Left ventricle myocardium superior (tissue), 1 donor: Measurements from ENCODE around the gene TRIM65. TPM values are rescaled to one million over a fixed set of nuclear protein-coding genes. Genes with fewer than 3 reads are reported as not detected.
"Not testable (repeated sequence)": the region's sequence is repeated elsewhere in the genome, so short reads cannot be mapped to it uniquely, and the experiment has no call there.

ENCODE experiments used
- ATAC-seq: fragments of 200-7000 bp; cut with Tn5 transposase; one replicate; pipeline ENCODE4 v1.9.1; 2020; ENCODE audit warnings: mild to moderate bottlenecking, moderate library complexity
- DNase-seq: peaks from one replicate; pipeline ENCODE4 v3.0.0-alpha.2; 2020
- intact Hi-C: fragments of 100-400 bp; cut with micrococcal nuclease; formaldehyde crosslinking; loops from one replicate; pipeline ENCODE4 v1.11.0; 2022
- total RNA-seq: library from RNA; stranded (reverse); fragmentation: NEBNext Ultra II Directional; extraction: Animal tissue kit (Norgen Biotek cat#: 25700); gene quantifications from one replicate; pipeline ENCODE4 v1.2.1, GENCODE V29; 2021
- donor health status: DM: no; HTN: yes; CAD: no; lungs with severe emphysema.

Gene TRIM65
- total RNA-seq, 1 donor from 2014 or later, result 11.4 TPM

DNA sequence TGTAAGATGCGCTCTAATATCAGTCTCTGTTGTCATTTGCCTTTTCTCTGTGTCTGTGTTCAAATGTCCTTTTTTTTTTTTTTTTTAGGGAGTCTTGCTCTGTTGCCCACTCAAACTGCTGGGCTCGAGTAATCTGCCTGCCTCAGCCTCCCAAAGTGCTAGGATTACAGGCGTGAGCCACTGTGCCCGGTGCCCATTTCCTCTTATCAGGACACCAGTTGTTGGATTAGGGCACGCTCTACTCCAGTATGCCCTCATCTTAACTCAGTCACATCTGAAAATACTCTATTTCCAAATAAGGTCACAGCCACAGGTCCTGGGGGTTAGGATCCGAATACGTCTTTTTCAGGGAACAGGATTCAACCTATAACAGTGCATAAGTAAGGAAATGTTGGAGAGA lies 16.5 kb downstream of the TRIM65 start:
- intact Hi-C loops, result no loop called here
- no peak for DNase-seq
- ATAC-seq, result no peak

DNA sequence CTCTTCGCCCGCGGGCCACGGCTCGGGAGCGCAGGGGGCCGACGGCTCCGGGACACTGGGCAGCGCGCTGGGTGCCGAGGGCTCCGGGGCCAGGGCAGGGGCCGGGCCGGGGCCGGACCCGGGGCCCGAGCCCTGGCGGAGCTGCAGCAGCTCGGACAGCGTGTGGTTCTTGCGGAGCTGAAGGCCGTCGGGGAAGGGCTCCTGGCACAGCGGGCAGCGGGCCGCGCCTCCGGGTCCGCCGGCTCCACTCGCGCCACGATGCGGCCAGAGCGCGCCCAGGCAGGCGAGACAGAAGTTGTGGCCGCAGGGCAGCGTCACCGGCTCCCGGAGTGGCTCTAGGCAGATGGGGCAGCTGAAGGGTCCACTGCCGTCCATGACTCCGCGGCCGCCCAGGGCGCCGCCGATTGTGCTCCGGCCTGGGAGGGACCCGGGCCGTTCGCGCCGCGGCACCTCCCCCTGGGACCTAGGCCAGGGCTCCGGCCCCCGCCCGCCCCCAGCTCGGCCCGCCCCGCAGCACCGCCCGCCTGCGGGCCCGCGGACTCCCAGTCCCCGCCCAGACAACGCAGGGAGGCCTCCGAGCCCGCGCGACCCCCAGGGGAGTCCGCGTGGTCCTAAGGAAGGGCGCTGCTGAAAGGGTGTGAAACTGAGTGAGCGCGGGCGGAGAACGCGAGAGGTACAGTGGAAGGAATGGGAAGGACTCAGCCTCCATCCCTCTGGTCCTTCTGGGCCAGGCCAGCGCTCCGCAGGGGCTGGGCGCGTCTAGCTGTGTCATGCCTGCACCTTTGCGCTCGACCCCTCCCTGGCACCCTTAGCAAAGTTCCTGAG lies 18.4 kb downstream of the TRIM65 start, which contains the start of gene TRIM47:
TSS of gene TRIM47 (minus strand) at position 408 of the 825 bp plus-strand sequence. CDS start at position 375, 33 bp downstream.
- peak; percentile 62 for ATAC-seq
- peak; percentile 89 for DNase-seq
- intact Hi-C loops, result no loop called here

DNA sequence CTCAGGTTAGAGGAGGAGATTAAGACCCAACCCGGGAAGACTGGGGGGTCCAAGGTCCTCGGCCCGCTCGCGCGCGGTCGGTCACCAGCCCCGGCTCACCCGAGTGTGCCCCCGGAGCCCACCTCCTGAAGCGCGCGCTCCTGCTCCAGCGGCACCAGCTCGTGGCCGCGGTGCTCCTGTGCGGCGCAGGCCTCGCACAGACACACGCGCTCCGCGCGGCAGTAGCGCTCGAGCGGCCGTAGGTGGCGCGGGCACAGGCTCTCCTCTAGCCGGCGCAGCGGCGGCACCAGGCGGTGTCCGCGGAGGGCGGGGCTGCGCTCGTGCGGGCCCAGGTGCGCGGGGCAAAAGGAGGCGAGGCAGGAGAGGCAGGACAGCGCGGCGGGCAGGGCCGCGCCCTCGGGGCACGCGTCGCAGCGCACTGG lies 19.0 kb downstream of the TRIM65 start:
- DNase-seq, result peak; percentile 87
- peak; percentile 66 for ATAC-seq
- intact Hi-C loops, result no loop called here

DNA sequence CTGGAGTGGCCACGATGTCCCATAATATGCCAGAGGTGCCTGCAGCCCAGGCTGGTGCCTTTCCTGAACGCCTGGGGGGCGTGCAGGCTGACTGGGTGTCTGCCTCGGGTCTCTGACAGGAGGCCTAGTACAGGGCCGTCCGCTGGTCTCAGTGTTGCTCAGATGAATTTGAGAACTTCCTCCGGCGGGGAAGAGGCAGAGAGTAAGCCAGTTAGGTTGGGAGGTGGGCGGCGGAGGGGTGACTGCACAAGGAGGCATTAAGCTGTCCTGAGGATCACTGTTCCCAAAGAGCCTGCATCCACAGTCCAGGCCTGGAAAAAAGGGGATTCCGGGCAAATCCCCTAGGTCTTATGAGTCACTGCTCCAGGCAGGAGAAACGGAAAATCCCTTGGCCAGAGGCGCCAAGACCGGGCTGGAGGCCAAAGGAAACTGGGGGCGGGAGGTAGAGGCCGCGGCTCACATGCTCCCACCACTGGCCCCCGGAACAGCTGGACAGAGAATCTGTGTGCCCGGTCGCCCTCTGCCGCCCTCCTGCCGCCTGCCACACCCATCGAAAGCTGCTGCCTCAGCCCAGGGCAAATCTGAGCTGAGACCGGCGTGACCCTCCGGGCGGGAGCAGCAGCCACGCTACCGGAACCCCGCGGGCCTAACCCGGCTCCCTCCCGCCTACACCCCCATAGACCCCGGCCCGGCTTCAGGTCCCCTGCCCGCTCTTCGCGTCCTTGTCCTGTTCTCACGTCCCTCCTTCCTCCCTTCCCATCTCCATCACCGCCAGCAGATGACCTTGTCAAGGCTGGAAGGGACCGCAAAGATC lies 19.6 kb downstream of the TRIM65 start:
- ATAC-seq, result peak; percentile 70
- peak; percentile 94 for DNase-seq
- intact Hi-C loops, result no loop called here

DNA sequence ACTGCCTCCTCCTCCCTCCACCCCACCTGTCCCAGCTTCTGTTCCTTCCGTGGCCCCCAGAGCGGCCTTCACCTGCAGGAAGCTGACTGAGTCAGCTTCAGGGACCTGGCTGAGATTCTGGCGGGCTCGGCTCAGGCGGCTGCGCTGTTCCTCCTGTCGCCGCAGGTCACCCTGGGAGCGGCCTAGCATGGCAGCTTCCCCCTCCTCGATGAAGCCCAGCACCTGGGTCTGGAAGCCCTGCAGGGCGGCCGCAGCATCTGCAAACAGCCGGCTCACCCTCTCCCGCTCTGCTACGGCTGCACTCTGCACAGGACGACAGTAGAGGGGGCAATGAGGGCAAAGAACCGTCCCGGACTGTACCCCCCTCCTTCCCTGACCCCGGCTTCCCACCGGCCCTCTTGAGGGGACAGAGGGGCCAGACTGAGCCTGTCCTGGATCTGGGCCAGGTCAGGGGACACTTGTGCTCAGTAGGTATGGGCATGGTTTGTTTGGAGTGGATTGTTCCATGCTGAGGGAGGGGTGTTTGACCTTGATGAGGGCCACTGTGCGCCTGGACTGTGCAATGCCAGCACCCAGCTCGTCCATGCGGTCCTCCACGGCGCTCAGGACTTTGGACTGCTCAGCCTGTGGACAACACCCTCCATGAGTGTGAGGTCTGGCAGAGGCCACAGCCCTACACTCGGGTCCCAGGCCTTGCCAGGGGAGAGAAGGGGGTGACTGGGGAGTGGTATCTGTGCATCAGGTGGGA lies 20.4 kb downstream of the TRIM65 start:
- ATAC-seq (peak; percentile 0), DNase-seq (peak; percentile 52)
- intact Hi-C loops, result no loop called here

DNA sequence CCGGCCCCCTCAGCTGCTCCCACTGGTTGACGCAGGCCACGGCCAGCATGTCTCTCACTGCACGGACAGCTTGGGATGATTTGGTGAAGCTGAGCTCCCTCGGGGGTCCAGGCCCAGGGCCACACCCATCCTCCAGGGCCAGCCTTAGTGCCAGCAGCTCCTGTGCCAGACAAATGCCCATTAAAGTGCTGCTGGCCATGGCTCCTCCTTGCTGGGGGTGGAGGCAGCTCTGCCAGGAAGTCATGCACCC lies 20.9 kb downstream of the TRIM65 start:
- peak; percentile 1 for ATAC-seq
- peak; percentile 58 for DNase-seq
- intact Hi-C loops, result no loop called here

DNA sequence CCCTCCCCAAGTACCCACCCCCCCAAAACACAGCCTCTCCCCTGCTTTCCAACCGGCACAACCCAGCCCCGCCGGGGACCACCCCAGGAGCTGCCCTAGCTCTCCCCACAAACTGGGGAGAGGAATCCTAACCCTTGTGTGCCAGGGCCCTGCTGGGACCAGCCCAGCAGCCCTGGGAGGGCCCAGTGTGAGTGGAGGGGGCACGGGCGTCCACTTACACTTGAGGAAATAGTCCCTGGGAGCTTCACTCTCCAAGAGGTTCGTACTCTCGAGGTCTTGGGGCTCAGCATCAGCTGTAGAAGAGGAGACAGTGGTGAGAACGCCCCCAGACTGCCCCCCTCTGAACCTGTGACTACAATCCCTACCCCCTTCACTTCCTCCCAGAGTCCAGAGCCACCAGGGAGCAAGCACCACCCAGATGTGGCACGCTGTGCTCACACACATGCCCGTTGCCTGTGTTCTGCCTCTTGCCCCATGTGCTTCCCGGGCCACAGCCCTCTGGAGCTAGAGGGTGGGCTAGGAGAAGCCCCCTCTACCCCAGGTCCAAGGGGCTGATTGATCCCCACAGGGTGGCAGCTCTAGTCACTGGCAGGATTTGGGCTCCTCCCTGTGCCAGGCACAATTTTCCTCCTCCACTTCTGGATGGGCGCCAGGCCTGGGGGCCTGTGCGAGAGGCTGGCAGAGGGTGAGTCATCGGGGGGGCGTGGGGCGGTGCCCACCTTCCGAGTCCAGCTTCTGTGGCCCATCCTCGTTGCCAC lies 21.4 kb downstream of the TRIM65 start:
- intact Hi-C loops, result no loop called here
- ATAC-seq (no peak), DNase-seq (no peak)

DNA sequence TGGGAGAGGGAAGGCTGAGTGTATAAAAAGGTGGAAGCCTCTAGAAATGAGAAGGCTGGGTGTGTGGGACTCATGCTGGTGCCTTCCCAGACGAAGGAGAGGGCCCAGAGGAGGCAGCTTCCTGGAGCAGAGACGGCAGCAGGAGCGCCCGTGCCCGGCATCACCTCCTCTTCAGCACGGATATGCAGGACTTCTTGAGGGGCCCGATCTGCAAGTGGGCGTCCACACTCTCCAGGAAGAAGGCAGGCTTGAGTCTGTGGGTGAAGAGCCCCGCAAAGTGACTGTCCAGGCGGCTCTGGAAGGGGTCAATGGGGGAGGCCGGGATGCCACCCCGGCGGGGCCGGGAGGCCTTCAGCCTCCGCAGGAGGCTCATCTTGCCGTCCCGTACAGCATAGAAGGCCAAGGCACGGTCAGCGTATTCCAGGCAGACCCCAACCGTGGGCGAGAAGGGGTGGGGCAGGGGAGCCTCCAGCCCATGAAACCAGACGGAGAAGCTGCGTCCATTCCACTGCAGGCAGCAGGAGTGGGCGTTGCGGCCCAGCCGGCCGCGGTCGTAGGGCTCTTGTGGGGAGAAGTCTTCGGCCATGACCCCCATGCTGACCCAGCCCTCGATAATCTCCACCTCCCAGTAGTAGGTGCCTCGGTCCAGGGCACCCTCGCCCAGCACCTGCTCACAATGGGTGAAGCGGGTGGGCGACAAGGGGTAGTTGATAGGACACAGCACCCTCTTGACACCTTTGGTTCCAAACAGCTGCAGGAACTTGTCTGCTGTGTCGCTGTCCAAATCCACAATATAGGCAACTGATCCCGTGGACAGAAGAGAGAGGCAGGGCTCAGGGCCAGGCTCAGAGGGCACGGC lies 22.2 kb downstream of the TRIM65 start:
- peak; percentile 31 for DNase-seq
- intact Hi-C loops, result no loop called here
- no peak for ATAC-seq

DNA sequence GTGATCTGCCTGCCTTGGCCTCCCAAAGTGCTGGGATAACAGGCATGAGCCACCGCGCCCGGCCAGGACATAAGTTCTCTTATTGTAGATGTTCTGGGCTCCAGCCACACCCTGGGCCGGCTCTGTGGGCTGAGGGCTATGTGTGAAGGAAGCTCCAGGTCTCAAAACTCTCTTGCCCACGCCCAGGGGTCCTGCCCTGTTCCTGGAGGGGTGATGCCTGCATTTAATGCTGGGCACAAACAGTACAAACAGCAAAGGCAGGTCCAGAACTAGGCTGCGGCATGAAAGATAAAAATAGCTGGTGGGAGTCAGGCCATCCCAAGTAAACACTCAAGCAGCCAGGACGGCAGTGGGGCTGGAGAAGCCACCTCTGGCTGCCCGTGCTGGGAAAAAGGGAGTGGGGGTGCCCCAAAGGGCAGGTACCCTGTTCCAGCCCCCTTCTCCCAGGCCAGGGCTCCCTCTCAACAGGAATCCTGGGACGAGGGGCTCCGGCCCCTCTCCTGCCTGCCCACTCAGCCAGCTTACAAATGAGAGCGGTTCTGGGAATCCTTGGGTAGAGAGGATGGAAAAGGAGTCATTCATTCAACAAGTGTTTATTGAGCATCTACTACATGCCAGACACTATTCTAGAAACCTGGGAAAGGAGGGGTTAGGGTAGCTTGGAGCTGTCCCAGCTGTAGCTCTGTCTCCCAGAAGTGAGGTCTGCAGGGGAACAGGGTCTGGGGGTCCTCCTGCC lies 23.0 kb downstream of the TRIM65 start:
- no peak for DNase-seq
- intact Hi-C loops, result no loop called here
- peak; percentile 2 for ATAC-seq

DNA sequence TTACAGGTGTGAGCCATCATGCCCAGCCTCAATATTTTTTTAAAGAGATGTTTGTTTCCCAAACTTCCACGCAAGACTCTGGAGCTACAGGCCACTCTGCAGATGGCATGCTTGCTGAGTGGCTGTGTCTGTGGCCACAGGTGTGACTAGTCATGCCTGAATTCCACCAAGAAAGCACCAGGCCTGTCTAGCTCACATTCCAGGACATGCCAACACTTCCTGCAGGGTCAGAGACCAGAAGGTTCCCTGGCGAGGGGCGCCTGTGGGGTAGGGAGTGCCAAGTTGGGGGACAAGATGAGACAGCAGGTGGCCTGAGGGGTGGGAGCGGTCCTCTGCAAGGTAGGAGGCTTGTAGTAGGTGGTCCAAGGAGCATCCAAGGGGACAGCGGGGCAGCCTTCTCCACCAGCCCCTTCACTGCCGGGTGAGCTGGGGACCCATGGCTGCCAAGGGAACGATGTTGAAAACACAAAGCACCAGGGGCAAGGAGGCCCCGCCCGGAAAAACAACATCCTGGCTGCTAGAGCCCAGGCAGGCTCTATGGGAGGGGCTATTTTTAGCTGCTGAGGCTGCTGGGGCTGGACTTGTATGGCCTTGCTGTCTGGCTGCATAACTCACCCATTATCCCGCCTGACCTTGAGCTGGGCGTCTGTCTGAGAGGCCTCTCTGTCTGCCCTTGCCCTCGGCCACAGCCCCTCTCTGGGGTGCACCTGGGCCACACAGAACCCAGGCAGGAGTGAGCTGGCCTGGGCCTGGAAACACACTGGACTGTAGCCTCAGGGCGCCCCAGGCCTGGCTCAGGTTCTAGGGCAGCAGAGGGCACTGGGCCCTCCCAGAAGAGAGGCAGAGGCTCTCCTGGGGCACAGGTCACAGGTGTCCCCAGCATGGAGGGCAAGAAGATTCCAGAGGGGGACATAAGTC lies 24.1 kb downstream of the TRIM65 start:
- DNase-seq, result peak; percentile 87
- ATAC-seq, result peak; percentile 63
- intact Hi-C loops, result no loop called here

DNA sequence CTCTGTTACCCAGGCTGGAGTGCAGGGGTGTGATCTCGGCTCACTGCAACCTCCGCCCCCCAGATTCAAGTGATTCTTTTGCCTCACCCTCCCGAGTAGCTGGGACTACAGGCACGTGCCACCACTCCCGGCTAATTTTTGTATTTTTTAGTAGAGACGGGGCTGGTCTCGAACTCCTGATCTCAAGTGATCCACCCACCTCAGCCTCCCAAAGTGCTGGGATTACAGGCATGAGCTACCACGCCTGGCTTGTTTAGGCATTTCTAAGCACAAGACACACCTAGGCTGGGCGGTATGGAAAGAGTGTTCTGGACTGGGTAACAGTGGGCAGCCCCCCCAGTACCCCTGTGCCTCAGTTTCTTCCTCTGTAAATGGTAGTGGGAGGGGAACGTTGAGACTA lies 26.5 kb downstream of the TRIM65 start:
- intact Hi-C loops, DNase-seq, ATAC-seq: not testable (repeated sequence)

DNA sequence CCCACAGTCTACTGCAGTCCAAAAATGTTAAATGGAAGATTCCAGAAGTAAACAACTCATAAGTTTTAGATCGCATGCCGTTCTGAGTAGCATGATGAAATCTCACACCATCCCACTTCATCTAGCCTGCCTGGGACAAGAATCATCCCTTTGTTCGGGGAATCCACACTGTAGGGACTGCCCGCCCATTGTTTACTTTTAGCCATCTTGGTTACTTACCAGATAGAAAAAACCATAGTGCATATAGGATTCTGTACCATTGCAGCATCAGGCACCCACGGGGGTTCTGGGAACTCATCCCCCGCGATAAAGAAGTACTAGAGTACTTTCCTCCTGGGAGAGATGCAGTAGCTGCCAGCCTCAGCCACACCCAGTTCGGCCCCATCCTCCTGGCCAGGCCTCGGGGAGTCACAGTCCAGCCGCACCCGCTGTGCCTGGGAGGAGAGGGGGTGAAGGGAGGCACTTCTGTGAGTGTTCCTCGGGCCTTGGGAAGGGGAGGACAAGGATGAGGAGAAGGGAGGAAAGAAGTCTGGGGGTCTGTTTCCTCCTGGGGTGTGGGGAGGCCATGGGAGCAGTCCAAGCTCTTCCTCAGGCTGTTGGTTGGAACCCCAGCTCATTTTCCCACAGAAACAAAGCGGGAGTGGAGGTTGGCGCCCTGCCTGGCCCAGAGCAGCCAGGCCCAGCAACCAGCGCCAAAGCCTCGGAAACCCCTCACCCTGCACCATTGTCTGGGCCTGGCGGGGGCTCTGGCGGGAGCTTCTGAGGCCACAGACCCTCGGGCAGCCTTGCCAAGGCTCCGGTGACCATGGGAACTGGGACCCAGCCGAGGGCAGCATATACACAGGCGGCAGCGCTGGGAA lies 27.2 kb downstream of the TRIM65 start:
- intact Hi-C loops, result no loop called here
- peak; percentile 80 for DNase-seq
- ATAC-seq, result peak; percentile 58

DNA sequence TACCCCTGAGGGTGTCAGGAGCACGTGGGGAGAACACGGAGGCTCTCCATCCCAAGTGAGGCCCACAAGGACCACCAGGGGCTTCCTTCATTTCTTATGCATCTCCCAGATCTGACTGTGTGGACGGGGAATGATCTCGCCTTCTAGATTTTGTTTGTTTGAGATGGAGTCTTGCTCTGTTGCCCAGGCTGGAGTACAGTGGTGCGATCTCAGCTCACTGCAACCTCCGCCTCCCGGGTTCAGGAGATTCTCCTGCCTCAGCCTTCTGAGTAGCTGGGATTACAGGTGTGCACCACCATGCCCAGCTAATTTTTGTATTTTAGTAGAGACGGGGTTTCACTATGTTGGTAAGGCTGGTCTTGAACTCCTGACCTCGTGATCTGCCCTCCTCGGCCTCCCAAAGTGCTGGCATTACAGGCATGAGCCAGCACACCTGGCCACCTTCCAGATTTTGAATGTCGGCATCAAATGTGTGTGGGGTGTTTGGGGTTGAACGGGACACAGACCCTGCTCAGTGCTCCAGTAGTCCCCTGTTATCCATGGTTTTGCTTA lies 27.9 kb downstream of the TRIM65 start:
- DNase-seq, ATAC-seq: not testable (repeated sequence)

DNA sequence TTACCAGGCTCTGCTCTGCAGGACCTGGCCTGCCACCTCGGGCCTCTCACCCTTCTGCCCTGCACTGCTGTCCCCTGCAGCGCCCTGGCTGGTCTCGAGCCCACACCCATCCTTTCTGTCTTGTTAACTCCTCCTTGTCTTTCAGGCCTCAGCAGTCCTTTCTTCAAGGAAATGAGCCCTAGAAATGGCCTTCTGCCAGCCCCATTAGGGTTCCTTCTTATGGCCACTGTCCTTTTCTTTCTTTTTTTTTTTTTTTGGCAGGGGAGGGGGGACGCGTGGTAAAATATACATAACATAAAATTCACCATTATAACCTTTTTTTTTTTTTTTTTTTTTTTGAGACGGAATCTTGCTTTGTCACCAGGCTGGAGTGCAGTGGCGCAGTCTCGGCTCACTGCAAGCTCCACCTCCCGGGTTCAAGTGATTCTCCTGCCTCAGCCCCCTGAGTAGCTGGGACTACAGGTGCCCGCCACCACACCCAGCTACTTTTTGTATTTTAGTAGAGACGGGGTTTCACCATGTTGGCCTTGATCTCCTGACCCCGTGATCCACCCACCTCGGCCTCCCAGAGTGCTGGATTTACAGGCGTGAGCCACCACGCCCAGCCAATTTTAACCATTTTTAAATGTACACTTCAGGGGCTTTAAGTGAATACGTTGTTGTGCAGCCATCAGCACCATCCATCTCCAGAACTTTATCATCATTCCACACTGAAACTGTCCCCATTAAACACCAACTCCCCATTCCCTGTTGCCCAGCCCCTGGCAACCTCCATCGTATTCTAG lies 31.2 kb downstream of the TRIM65 start:
- DNase-seq, ATAC-seq, intact Hi-C loops: not testable (repeated sequence)

More for the DNA sequence above, 27.9 kb downstream of the TRIM65 start:
- intact Hi-C loops, result not testable (repeated sequence)
